Measurements from ENCODE around the gene CNTNAP2.
"Not testable (repeated sequence)": the region's sequence is repeated elsewhere in the genome, so short reads cannot be mapped to it uniquely, and the experiment has no call there.

The CNTNAP2 gene

DNA sequence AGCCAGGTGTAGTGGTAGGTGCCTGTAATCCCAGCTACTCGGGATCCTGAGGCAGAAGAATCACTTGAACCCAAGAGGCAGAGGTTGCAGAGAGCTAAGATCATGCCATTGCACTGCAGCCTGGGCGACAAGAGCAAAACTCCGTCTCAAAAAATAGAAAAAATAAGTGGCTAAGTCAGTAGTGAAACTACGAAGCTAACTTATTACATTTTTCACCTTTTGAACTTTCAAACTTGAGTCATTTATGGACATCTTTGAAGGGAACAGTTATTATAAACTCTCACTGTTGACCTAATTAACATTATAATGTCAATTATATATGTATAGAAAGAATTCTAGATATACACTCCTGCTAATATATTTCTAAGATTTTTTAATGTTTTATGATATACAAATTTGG is 1932.5 kb downstream of the CNTNAP2 start:
- Histone ChIP-seq H3K27ac (ENCODE audit: low read depth, low read length) (no peak overlapping the region), H3K27me3 (ENCODE audit: control insufficient read depth, insufficient read depth, low read length) (peaks cover 3% of the 10 kb centered on the region)

DNA sequence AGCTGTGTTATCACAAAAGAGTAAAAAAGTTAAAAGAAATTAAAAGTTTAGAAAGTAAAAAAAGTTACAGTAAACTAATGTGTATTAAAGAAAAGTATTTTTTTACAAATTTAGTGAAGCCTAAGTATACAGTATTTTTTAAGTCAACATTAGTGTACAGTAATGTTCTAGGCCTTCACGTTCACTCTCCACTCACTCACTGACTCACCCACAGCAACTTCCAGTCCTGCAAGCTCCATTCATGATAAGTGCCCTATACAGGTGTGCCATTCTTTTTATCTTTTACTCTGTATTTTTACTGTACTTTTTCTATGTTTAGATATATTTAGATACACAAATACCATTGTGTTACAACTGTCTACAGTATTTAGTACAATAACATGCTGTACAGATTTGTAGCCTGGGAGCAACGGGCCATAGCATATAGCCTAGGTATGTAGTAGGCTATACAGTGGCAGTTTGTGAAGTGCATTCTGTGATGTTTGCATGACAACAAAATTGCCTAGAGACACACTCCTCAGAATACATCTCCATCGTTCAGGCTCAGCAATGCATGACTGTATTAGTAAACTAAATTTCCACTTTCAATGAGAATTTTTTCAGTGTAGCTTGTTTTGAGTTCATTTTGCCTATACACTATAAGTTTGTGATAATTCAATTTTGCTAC is 1934.0 kb downstream of the CNTNAP2 start:
- no peak overlapping the region for H3K4me3 ChIP-seq (ENCODE audit: low read length)
- H3K9ac ChIP-seq (ENCODE audit: low read length), result no peak overlapping the region
- H3K27ac ChIP-seq (ENCODE audit: low read depth, low read length), result no peak overlapping the region
- H3K36me3 ChIP-seq (ENCODE audit: control insufficient read depth, insufficient read depth, low read length), result no peaks in the 10 kb centered on the region
- H3K4me1 ChIP-seq (ENCODE audit: control insufficient read depth, insufficient read depth, low read length), result no peaks in the 10 kb centered on the region
- H3K27me3 ChIP-seq (ENCODE audit: control insufficient read depth, insufficient read depth, low read length), result no peaks in the 10 kb centered on the region

More for the DNA sequence above, 1932.5 kb downstream of the CNTNAP2 start:
- Histone ChIP-seq H3K4me1 (ENCODE audit: control insufficient read depth, insufficient read depth, low read length) (no peaks in the 10 kb centered on the region), H3K36me3 (ENCODE audit: control insufficient read depth, insufficient read depth, low read length) (no peaks in the 10 kb centered on the region), H3K9ac (ENCODE audit: low read length) (no peak overlapping the region), H3K4me3 (ENCODE audit: low read length) (no peak overlapping the region)

DNA sequence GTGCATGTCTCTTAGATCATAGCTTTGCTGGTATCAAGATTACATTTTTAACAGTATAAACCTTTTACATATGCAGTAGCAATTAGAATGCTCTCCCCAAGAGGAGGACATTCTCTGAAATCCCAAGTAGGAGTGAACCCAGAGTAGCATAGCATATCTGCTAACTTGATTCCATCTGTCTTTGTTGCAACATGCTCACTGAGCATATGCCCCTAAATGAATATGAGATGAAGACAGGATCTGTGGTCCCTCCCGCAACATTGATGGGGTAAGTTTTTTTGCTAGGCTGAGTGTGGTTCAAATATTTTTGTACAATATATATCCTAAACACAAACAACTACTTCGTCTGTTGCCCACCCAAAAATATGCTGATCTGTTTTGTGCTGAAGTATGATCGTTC is 1939.8 kb downstream of the CNTNAP2 start:
- Histone ChIP-seq H3K36me3 (ENCODE audit: control insufficient read depth, insufficient read depth, low read length) (no peaks in the 10 kb centered on the region), H3K9ac (ENCODE audit: low read length) (no peak overlapping the region), H3K4me1 (ENCODE audit: control insufficient read depth, insufficient read depth, low read length) (no peaks in the 10 kb centered on the region), H3K27ac (ENCODE audit: low read depth, low read length) (no peak overlapping the region), H3K27me3 (ENCODE audit: control insufficient read depth, insufficient read depth, low read length) (no peaks in the 10 kb centered on the region), H3K4me3 (ENCODE audit: low read length) (no peak overlapping the region)

GRCh38 chr7:148058092-148058491 is 1941.5 kb downstream of the CNTNAP2 start:
- no peaks in the 10 kb centered on the region for H3K36me3 ChIP-seq (ENCODE audit: control insufficient read depth, insufficient read depth, low read length)
- H3K27ac ChIP-seq (ENCODE audit: low read depth, low read length), result no peak overlapping the region
- H3K4me1 ChIP-seq (ENCODE audit: control insufficient read depth, insufficient read depth, low read length), result no peaks in the 10 kb centered on the region
- H3K4me3 ChIP-seq (ENCODE audit: low read length), result no peak overlapping the region
- H3K9ac ChIP-seq (ENCODE audit: low read length), result no peak overlapping the region
- H3K27me3 ChIP-seq (ENCODE audit: control insufficient read depth, insufficient read depth, low read length), result no peaks in the 10 kb centered on the region

GRCh38 chr7:148058753-148059152 is 1942.2 kb downstream of the CNTNAP2 start:
- Histone ChIP-seq H3K9ac (ENCODE audit: low read length) (no peak overlapping the region), H3K4me3 (ENCODE audit: low read length) (no peak overlapping the region), H3K27me3 (ENCODE audit: control insufficient read depth, insufficient read depth, low read length) (no peaks in the 10 kb centered on the region), H3K27ac (ENCODE audit: low read depth, low read length) (no peak overlapping the region), H3K36me3 (ENCODE audit: control insufficient read depth, insufficient read depth, low read length) (no peaks in the 10 kb centered on the region), H3K4me1 (ENCODE audit: control insufficient read depth, insufficient read depth, low read length) (no peaks in the 10 kb centered on the region)

DNA sequence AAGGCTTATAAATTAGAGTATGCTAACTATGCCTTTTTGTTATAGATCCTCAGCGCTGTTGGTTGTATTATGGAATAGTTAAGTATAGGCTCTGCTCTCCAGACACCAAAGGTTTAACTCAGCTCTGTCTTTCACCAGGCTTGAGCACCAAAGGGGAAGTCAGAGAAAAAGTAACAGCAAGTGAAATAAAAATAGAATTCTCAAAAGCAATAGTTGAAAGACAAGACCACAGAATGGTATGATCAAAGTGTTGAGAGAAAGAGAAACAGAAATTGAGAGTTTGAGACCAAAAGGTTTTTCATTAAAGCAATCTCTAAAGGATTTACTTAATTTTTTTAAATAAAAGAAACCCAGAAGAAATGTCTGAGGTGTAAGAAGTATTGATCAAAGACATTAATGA is 1944.1 kb downstream of the CNTNAP2 start:
- H3K4me3 ChIP-seq (ENCODE audit: low read length), result no peak overlapping the region
- no peaks in the 10 kb centered on the region for H3K4me1 ChIP-seq (ENCODE audit: control insufficient read depth, insufficient read depth, low read length)
- H3K27me3 ChIP-seq (ENCODE audit: control insufficient read depth, insufficient read depth, low read length), result no peaks in the 10 kb centered on the region
- H3K36me3 ChIP-seq (ENCODE audit: control insufficient read depth, insufficient read depth, low read length), result no peaks in the 10 kb centered on the region
- no peak overlapping the region for H3K27ac ChIP-seq (ENCODE audit: low read depth, low read length)
- H3K9ac ChIP-seq (ENCODE audit: low read length), result no peak overlapping the region

DNA sequence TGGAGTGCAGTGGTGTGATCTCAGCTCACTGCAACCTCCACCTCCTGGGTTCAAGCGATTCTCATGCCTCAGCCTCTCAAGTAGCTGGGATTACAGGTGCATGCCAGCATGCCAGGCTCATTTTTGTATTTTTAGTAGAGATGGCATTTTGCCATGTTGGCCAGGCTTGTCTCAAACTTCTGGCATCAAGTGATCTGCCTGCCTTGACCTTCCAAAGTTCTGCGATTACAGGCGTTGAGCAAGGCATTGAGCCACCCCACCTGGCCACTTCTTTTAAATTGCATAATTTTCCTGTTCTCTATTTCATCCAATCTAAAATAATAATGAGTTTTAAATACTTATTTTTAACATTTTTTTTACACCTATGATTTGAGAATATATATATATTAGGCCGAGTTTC is 1961.5 kb downstream of the CNTNAP2 start:
- not testable (repeated sequence) for H3K27ac ChIP-seq (ENCODE audit: low read depth, low read length); H3K4me1 ChIP-seq (ENCODE audit: control insufficient read depth, insufficient read depth, low read length); H3K4me3 ChIP-seq (ENCODE audit: low read length); H3K9ac ChIP-seq (ENCODE audit: low read length); H3K36me3 ChIP-seq (ENCODE audit: control insufficient read depth, insufficient read depth, low read length); H3K27me3 ChIP-seq (ENCODE audit: control insufficient read depth, insufficient read depth, low read length)

- Histone ChIP-seq H3K36me3 (ENCODE audit: control insufficient read depth, insufficient read depth, low read length) (no peaks in the 10 kb centered on the region), H3K9ac (ENCODE audit: low read length) (no peak overlapping the region), H3K27ac (ENCODE audit: low read depth, low read length) (no peak overlapping the region), H3K4me1 (ENCODE audit: control insufficient read depth, insufficient read depth, low read length) (no peaks in the 10 kb centered on the region), H3K27me3 (ENCODE audit: control insufficient read depth, insufficient read depth, low read length) (no peaks in the 10 kb centered on the region), H3K4me3 (ENCODE audit: low read length) (no peak overlapping the region)
Observed at GRCh38 chr7:148079206-148080080, 1962.8 kb downstream of the CNTNAP2 start.

- H3K9ac ChIP-seq (ENCODE audit: low read length), result no peak overlapping the region
- no peaks in the 10 kb centered on the region for H3K27me3 ChIP-seq (ENCODE audit: control insufficient read depth, insufficient read depth, low read length)
- H3K27ac ChIP-seq (ENCODE audit: low read depth, low read length), result no peak overlapping the region
- H3K4me1 ChIP-seq (ENCODE audit: control insufficient read depth, insufficient read depth, low read length), result no peaks in the 10 kb centered on the region
- no peaks in the 10 kb centered on the region for H3K36me3 ChIP-seq (ENCODE audit: control insufficient read depth, insufficient read depth, low read length)
- H3K4me3 ChIP-seq (ENCODE audit: low read length), result no peak overlapping the region
Observed at GRCh38 chr7:148083448-148083847, 1966.8 kb downstream of the CNTNAP2 start.

DNA sequence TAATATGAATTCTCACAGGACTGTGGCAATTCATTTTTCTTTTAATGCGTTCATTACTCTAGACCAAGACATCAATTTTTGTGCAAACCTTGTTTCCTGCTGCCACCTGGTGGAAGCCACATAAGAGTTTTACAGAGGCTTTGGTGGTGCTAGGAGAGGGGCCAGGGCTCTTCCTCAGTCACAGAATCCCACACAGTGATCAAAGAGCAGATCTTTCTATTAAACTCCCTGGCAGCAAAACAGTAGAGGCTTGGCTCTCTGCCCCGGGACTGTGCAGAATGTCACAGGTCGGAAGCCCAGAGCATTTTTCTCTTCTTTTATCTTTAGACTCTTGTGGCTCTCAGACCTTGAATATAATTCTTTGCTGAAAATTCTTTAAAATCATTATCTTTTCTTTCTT is 1967.5 kb downstream of the CNTNAP2 start:
- H3K27ac ChIP-seq (ENCODE audit: low read depth, low read length), result no peak overlapping the region
- H3K4me3 ChIP-seq (ENCODE audit: low read length), result no peak overlapping the region
- no peak overlapping the region for H3K9ac ChIP-seq (ENCODE audit: low read length)
- H3K4me1 ChIP-seq (ENCODE audit: control insufficient read depth, insufficient read depth, low read length), result no peaks in the 10 kb centered on the region
- H3K27me3 ChIP-seq (ENCODE audit: control insufficient read depth, insufficient read depth, low read length), result no peaks in the 10 kb centered on the region
- no peaks in the 10 kb centered on the region for H3K36me3 ChIP-seq (ENCODE audit: control insufficient read depth, insufficient read depth, low read length)

DNA sequence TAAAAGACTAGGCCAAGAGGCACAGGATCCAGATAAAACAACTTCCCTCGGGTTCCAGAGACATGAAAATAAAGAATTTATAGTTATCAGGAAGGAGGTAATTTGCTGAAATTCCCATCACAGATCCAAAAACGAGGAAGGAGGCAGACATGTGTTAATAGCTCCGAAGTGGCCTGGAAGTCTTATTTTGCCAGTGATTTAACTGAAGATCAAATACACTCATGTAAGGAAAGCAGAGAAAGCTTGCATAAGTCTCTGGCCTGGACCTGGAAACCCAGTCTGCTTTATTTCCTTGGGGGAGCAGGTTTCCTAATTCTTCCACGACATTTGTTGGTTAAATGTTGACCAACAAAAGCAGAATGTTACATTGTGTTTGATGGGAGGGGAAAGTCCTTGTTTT is 1975.3 kb downstream of the CNTNAP2 start:
- no peak overlapping the region for H3K27ac ChIP-seq (ENCODE audit: low read depth, low read length)
- no peaks in the 10 kb centered on the region for H3K27me3 ChIP-seq (ENCODE audit: control insufficient read depth, insufficient read depth, low read length)
- H3K9ac ChIP-seq (ENCODE audit: low read length), result no peak overlapping the region
- H3K4me1 ChIP-seq (ENCODE audit: control insufficient read depth, insufficient read depth, low read length), result no peaks in the 10 kb centered on the region
- no peak overlapping the region for H3K4me3 ChIP-seq (ENCODE audit: low read length)
- no peaks in the 10 kb centered on the region for H3K36me3 ChIP-seq (ENCODE audit: control insufficient read depth, insufficient read depth, low read length)

DNA sequence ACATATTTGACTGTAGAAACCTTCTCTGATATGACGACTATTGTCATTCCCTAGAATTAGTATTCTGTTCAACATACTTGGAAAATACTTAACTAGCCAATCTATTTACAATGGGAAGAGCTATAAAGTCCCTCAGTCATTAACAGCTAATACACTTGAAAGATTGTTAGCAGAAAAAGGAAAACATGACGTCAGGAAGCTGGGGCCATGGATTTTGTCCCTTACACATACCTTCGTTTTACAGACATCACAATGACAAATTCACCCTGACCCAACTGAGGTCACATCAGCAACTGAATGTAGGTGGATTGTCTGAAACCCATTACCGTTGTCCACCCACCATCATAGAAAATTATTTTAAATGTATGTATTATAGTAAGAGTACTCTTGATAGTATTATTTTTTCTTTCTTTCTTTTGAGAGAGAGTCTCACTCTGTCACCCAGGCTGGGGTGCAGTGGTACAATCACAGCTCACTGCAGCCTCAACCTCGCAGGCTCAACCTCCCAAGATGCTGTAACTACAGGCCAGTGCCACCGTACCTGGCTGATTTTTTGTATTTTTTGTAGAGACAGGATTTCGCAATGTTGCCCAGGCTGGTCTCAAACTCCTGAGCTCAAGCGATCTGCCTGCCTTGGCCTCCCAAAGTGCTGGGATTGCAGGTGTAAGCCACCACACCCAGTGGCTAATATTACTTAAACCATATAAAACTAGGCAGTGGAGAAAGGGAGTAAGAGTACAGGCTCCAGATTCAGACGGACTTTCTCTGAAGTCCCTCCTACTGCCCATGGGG is 1977.0 kb downstream of the CNTNAP2 start:
- H3K27ac ChIP-seq (ENCODE audit: low read depth, low read length), result no peak overlapping the region
- no peaks in the 10 kb centered on the region for H3K36me3 ChIP-seq (ENCODE audit: control insufficient read depth, insufficient read depth, low read length)
- no peak overlapping the region for H3K4me3 ChIP-seq (ENCODE audit: low read length)
- no peak overlapping the region for H3K9ac ChIP-seq (ENCODE audit: low read length)
- H3K4me1 ChIP-seq (ENCODE audit: control insufficient read depth, insufficient read depth, low read length), result no peaks in the 10 kb centered on the region
- no peaks in the 10 kb centered on the region for H3K27me3 ChIP-seq (ENCODE audit: control insufficient read depth, insufficient read depth, low read length)
